ENCODE results near the gene SLX4IP. TPM values are rescaled to one million over a fixed set of nuclear protein-coding genes. Genes with fewer than 3 reads are reported as not detected.

SLX4IP gene
- polyA plus RNA-seq, 3 donors = 0.76 to 2.5 (median 1.1) TPM

GRCh38 chr20:10649080-10649796 is 214.1 kb downstream of the SLX4IP start:
- H3K4me1 ChIP-seq (ENCODE audit: control insufficient read depth in 1 of 2, insufficient read depth in 2 of 2, low read length in 2 of 2) = no peaks in the 10 kb centered on the region
- no peak overlapping the region for H3K4me3 ChIP-seq (replicated peaks in 1 of 3; ENCODE audit: low read depth in 2 of 3, low read length in 3 of 3)
- intact Hi-C loops (cut with micrococcal nuclease) = no loop called here
- 100% methylated on average over 3 of the region's 8 CpGs for WGBS (ENCODE audit: insufficient coverage)
- no peak for DNase-seq
- Mint-ChIP-seq H3K27ac (no peak overlapping the region), H3K36me3 (peaks cover 88 to 93% of the 10 kb centered on the region in 2 donors), H3K4me1 (no peaks in the 10 kb centered on the region), H3K27me3 (ENCODE audit: low read depth in 3 of 3) (peaks cover 0 to 3% (median 2%) of the 10 kb centered on the region in 3 donors), H3K9me3 (peaks cover 0 to 2% (median 0%) of the 10 kb centered on the region in 7 donors), H3K4me3 (no peak overlapping the region)
- H3K36me3 ChIP-seq (replicated peaks in 1 of 2; ENCODE audit: control insufficient read depth in 1 of 2, insufficient read depth in 2 of 2, low read length in 2 of 2) = peaks cover 70 to 93% of the 10 kb centered on the region in 2 donors
- no peaks in the 10 kb centered on the region for H3K79me2 ChIP-seq (ENCODE audit: insufficient read depth, low read length)
- no peak overlapping the region for H2AFZ ChIP-seq (ENCODE audit: insufficient read depth, low read depth, low read length, poor library complexity, severe bottlenecking)
- H3K4me2 ChIP-seq (replicated peaks; ENCODE audit: extremely low read depth, low read length, poor library complexity, severe bottlenecking) = no peak overlapping the region
- no peaks in the 10 kb centered on the region for H3K27me3 ChIP-seq (ENCODE audit: control insufficient read depth in 2 of 2, insufficient read depth in 2 of 2, low read length in 2 of 2)
- H3K27ac ChIP-seq (ENCODE audit: low read depth in 1 of 2, low read length in 2 of 2) = no peak overlapping the region
- no peaks in the 10 kb centered on the region for H4K20me1 ChIP-seq (ENCODE audit: insufficient read depth, low read length)
- TF ChIP-seq CTCF (IDR thresholded peaks at IDR 0.05) = no peak
- H3K9ac ChIP-seq (ENCODE audit: insufficient read depth, low read length, poor library complexity, severe bottlenecking) = no peak overlapping the region
- H3K9me3 ChIP-seq (replicated peaks in 1 of 2; ENCODE audit: control insufficient read depth in 1 of 2, insufficient read depth in 1 of 2, low read length in 2 of 2) = no peaks in the 10 kb centered on the region

- Histone ChIP-seq H3K36me3 (replicated peaks in 1 of 2; ENCODE audit: control insufficient read depth in 1 of 2, insufficient read depth in 2 of 2, low read length in 2 of 2) (peaks cover 64 to 93% of the 10 kb centered on the region in 2 donors), H3K4me1 (ENCODE audit: control insufficient read depth in 1 of 2, insufficient read depth in 2 of 2, low read length in 2 of 2) (no peaks in the 10 kb centered on the region)
- H3K9me3 Mint-ChIP-seq = peaks cover 0 to 2% (median 0%) of the 10 kb centered on the region in 7 donors
Measured at GRCh38 chr20:10649797-10650160, 214.7 kb downstream of the SLX4IP start.

More at GRCh38 chr20:10649797-10650160, 214.7 kb downstream of the SLX4IP start:
- Mint-ChIP-seq H3K27ac (peak overlapping the region in 1 of 7 donors; percentile 12), H3K4me1 (no peaks in the 10 kb centered on the region), H3K36me3 (peaks cover 88 to 93% of the 10 kb centered on the region in 2 donors), H3K4me3 (no peak overlapping the region), H3K27me3 (ENCODE audit: low read depth in 3 of 3) (peaks cover 0 to 3% (median 2%) of the 10 kb centered on the region in 3 donors)
- 100% methylated on average over 3 of the region's 3 CpGs for WGBS (ENCODE audit: insufficient coverage)
- H3K27me3 ChIP-seq (ENCODE audit: control insufficient read depth in 2 of 2, insufficient read depth in 2 of 2, low read length in 2 of 2) = no peaks in the 10 kb centered on the region
- H3K4me3 ChIP-seq (replicated peaks in 1 of 3; ENCODE audit: low read depth in 2 of 3, low read length in 3 of 3) = no peak overlapping the region
- H3K4me2 ChIP-seq (replicated peaks; ENCODE audit: extremely low read depth, low read length, poor library complexity, severe bottlenecking) = no peak overlapping the region
- no peak for DNase-seq
- no peaks in the 10 kb centered on the region for H3K79me2 ChIP-seq (ENCODE audit: insufficient read depth, low read length)
- H3K9me3 ChIP-seq (replicated peaks in 1 of 2; ENCODE audit: control insufficient read depth in 1 of 2, insufficient read depth in 1 of 2, low read length in 2 of 2) = no peaks in the 10 kb centered on the region
- H2AFZ ChIP-seq (ENCODE audit: insufficient read depth, low read depth, low read length, poor library complexity, severe bottlenecking) = no peak overlapping the region
- intact Hi-C loops (cut with micrococcal nuclease) = no loop called here
- TF ChIP-seq CTCF (IDR thresholded peaks at IDR 0.05) = no peak
- no peak overlapping the region for H3K9ac ChIP-seq (ENCODE audit: insufficient read depth, low read length, poor library complexity, severe bottlenecking)
- no peaks in the 10 kb centered on the region for H4K20me1 ChIP-seq (ENCODE audit: insufficient read depth, low read length)
- H3K27ac ChIP-seq (ENCODE audit: low read depth in 1 of 2, low read length in 2 of 2) = no peak overlapping the region

Measured in CD14-positive monocyte (primary cell).